Measurements from ENCODE around the gene PLGRKT. TPM values are rescaled to one million over a fixed set of nuclear protein-coding genes. Genes with fewer than 3 reads are reported as not detected.
"Not testable (repeated sequence)": the region's sequence is repeated elsewhere in the genome, so short reads cannot be mapped to it uniquely, and the experiment has no call there.

PLGRKT gene
- total RNA-seq, 1 experiment from 2014 or later = 53.1 TPM

DNA sequence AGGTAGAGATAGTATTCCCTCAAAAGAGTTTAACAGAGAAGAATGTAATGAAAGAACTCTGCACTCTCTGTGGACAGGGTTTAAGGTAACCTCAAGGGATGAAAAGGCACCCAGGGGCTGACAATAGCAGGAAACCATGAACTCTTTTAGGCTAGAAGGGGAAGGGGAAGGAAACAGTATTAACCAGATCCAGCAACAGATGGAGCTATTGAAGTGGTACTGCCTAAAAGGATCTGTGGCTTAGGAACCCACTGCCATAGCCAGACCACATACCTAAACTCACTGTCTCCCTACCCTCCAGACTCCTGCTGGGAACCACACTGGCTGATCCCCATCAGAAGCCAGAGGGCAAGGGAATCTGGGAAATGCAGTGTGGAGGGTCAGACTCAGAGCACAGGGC is 35.5 kb downstream of the PLGRKT start:
- no peaks in the 10 kb centered on the region for H4K20me1 ChIP-seq (ENCODE audit: insufficient read depth, low read depth, low read length)
- H3K9me3 ChIP-seq (ENCODE audit: low read length) = no peaks in the 10 kb centered on the region; the same call in 1 of the 2 replicates
- H3K4me2 ChIP-seq (ENCODE audit: low read depth, low read length, poor library complexity, severe bottlenecking) = no peak overlapping the region
- no peaks in the 10 kb centered on the region for H3K79me2 ChIP-seq (ENCODE audit: low read length)
- no peak for DNase-seq
- H3K9ac ChIP-seq (ENCODE audit: low read length) = no peak overlapping the region
- peaks cover 6% of the 10 kb centered on the region for H3K4me1 ChIP-seq (ENCODE audit: low read length)
- no peaks in the 10 kb centered on the region for H3K27me3 ChIP-seq (ENCODE audit: low read length)
- H3K27ac ChIP-seq (ENCODE audit: low read length) = no peak overlapping the region
- H3K9me2 ChIP-seq (replicated peaks; ENCODE audit: insufficient read depth, low read length) = no peaks in the 10 kb centered on the region
- H2AFZ ChIP-seq (ENCODE audit: low read length) = no peak overlapping the region
- H3K4me3 ChIP-seq (ENCODE audit: low read length) = no peak overlapping the region
- H3K36me3 ChIP-seq (ENCODE audit: insufficient read depth, low read length) = no peaks in the 10 kb centered on the region

DNA sequence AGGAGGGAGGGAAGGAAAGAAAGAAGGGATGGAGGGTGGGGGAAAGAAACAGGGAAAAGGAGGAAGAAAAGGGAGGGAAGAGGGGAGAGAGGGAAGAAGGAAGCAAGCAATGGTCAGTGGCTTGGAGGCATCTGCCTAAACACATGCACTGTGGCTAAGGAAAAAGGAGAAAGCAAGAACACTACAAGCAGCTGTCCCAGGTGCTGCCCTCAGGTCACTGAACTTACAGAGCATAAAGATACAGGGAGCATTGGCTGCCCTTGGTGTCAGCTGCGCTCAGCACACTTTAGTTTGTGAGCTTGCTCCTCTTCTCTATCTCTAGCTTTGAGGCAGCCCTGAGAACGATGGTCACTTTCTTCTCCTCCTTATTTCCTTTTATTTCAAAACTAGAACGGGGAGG is 40.2 kb downstream of the PLGRKT start:
- H4K20me1 ChIP-seq (ENCODE audit: insufficient read depth, low read depth, low read length); H3K4me2 ChIP-seq (ENCODE audit: low read depth, low read length, poor library complexity, severe bottlenecking); H3K9me3 ChIP-seq (ENCODE audit: low read length): not testable (repeated sequence)

DNA sequence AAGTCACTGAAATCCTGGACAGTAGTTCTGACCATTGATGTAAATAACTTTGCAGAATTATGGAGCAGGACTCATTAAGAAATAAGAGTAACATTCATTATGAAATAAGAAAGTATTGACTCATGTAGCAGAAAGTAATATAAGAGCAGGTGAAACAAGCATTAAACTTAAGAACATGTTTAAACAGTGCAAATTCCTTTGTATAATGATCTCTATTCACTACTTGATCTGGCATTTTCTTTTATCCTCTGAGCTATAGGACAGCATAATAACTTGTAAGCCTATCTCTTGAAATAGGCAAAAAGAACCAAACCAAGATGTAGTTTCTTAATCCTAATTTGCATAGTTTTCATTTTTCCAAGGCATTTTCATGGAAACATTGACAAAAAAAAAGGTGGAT is 42.3 kb downstream of the PLGRKT start:
- Histone ChIP-seq H3K79me2 (ENCODE audit: low read length) (no peaks in the 10 kb centered on the region), H2AFZ (ENCODE audit: low read length) (no peak overlapping the region), H3K9me3 (ENCODE audit: low read length) (no peaks in the 10 kb centered on the region), H3K4me3 (ENCODE audit: low read length) (no peak overlapping the region), H3K4me1 (ENCODE audit: low read length) (no peaks in the 10 kb centered on the region), H3K4me2 (ENCODE audit: low read depth, low read length, poor library complexity, severe bottlenecking) (no peak overlapping the region), H3K27me3 (ENCODE audit: low read length) (no peaks in the 10 kb centered on the region), H3K27ac (ENCODE audit: low read length) (no peak overlapping the region), H4K20me1 (ENCODE audit: insufficient read depth, low read depth, low read length) (no peaks in the 10 kb centered on the region), H3K36me3 (ENCODE audit: insufficient read depth, low read length) (no peaks in the 10 kb centered on the region), H3K9me2 (replicated peaks; ENCODE audit: insufficient read depth, low read length) (no peaks in the 10 kb centered on the region), H3K9ac (ENCODE audit: low read length) (no peak overlapping the region)
- DNase-seq = no peak

More for the DNA sequence above, 40.2 kb downstream of the PLGRKT start:
- H2AFZ ChIP-seq (ENCODE audit: low read length); H3K9me2 ChIP-seq (replicated peaks; ENCODE audit: insufficient read depth, low read length); H3K4me3 ChIP-seq (ENCODE audit: low read length); H3K79me2 ChIP-seq (ENCODE audit: low read length); H3K27ac ChIP-seq (ENCODE audit: low read length); H3K36me3 ChIP-seq (ENCODE audit: insufficient read depth, low read length); H3K4me1 ChIP-seq (ENCODE audit: low read length); H3K27me3 ChIP-seq (ENCODE audit: low read length); DNase-seq; H3K9ac ChIP-seq (ENCODE audit: low read length): not testable (repeated sequence)

DNA sequence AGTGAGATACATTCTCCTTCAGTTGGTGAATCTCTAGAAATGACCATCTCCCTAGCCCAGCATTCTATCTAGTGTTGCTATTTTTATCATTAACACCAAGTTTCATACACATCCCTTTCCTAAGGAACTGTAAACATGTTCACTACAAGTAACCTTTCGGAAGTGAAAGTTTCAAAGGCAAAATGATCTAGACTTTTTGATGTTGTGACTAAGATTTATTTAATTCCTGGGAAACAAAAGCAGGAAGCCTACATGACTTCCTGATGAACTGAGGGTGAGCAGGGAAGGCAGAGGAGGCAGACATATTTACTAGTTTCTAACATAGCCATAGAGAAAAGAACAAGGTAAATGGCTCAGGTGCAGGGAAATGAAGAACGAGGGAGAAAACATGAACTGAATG is 43.7 kb downstream of the PLGRKT start:
- H3K9me2 ChIP-seq (replicated peaks; ENCODE audit: insufficient read depth, low read length); H3K9ac ChIP-seq (ENCODE audit: low read length); H3K4me2 ChIP-seq (ENCODE audit: low read depth, low read length, poor library complexity, severe bottlenecking); H4K20me1 ChIP-seq (ENCODE audit: insufficient read depth, low read depth, low read length); DNase-seq; H3K4me1 ChIP-seq (ENCODE audit: low read length); H3K27ac ChIP-seq (ENCODE audit: low read length); H3K4me3 ChIP-seq (ENCODE audit: low read length); H3K79me2 ChIP-seq (ENCODE audit: low read length); H3K27me3 ChIP-seq (ENCODE audit: low read length); H3K36me3 ChIP-seq (ENCODE audit: insufficient read depth, low read length); H2AFZ ChIP-seq (ENCODE audit: low read length); H3K9me3 ChIP-seq (ENCODE audit: low read length): not testable (repeated sequence)

DNA sequence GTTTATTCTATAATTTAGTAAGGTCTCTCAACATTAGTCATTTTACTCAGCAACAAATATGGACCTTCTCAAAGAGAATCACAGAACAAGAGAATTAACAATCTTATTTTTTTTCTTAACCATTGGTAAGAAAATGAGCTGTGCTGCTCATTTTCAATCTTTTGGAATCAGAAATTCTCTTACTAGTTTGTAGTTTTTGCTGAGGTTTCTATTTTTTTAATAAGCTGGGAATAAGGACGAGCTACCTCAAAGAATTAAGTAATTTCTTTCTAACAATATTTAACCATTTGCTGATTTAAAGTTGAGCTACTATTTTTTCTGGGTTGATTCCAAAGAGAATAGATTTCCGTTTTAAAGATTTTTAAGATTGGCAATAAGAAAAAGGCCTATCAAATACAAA is 44.2 kb downstream of the PLGRKT start:
- Histone ChIP-seq H3K27ac (ENCODE audit: low read length) (no peak overlapping the region), H3K27me3 (ENCODE audit: low read length) (no peaks in the 10 kb centered on the region), H3K36me3 (ENCODE audit: insufficient read depth, low read length) (no peaks in the 10 kb centered on the region), H3K79me2 (ENCODE audit: low read length) (no peaks in the 10 kb centered on the region), H3K9ac (ENCODE audit: low read length) (no peak overlapping the region), H3K4me1 (ENCODE audit: low read length) (no peaks in the 10 kb centered on the region), H4K20me1 (ENCODE audit: insufficient read depth, low read depth, low read length) (no peaks in the 10 kb centered on the region), H3K4me3 (ENCODE audit: low read length) (no peak overlapping the region), H3K9me2 (replicated peaks; ENCODE audit: insufficient read depth, low read length) (no peaks in the 10 kb centered on the region), H3K4me2 (ENCODE audit: low read depth, low read length, poor library complexity, severe bottlenecking) (no peak overlapping the region), H3K9me3 (ENCODE audit: low read length) (no peaks in the 10 kb centered on the region), H2AFZ (ENCODE audit: low read length) (no peak overlapping the region)
- DNase-seq = no peak

DNA sequence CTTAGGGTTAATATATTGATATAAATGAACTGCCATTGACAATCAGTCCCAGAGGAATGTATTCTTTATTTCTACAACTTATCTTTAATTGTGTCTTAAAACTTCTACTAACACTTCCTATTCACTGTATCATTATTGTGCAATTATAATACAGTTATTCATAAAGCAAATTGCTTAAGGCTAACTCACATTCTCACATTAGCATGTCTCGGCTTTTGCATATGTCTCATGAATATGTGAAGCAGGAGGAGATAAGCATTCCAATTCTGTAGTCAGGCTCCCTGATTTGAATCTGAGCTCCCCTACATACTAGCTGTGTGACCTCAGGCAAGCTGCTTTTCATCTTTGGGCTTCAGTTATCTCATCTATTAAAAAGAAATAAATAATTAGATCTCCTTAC is 45.4 kb downstream of the PLGRKT start:
- Histone ChIP-seq H3K4me1 (ENCODE audit: low read length) (no peaks in the 10 kb centered on the region; the same call in 1 of the 2 replicates), H3K4me3 (ENCODE audit: low read length) (no peak overlapping the region), H3K9ac (ENCODE audit: low read length) (no peak overlapping the region), H3K9me3 (ENCODE audit: low read length) (no peaks in the 10 kb centered on the region), H2AFZ (ENCODE audit: low read length) (no peak overlapping the region), H3K36me3 (ENCODE audit: insufficient read depth, low read length) (no peaks in the 10 kb centered on the region), H3K4me2 (ENCODE audit: low read depth, low read length, poor library complexity, severe bottlenecking) (no peak overlapping the region), H3K9me2 (replicated peaks; ENCODE audit: insufficient read depth, low read length) (no peaks in the 10 kb centered on the region), H3K79me2 (ENCODE audit: low read length) (no peaks in the 10 kb centered on the region), H3K27me3 (ENCODE audit: low read length) (no peaks in the 10 kb centered on the region), H3K27ac (ENCODE audit: low read length) (no peak overlapping the region), H4K20me1 (ENCODE audit: insufficient read depth, low read depth, low read length) (no peaks in the 10 kb centered on the region)
- no peak for DNase-seq

DNA sequence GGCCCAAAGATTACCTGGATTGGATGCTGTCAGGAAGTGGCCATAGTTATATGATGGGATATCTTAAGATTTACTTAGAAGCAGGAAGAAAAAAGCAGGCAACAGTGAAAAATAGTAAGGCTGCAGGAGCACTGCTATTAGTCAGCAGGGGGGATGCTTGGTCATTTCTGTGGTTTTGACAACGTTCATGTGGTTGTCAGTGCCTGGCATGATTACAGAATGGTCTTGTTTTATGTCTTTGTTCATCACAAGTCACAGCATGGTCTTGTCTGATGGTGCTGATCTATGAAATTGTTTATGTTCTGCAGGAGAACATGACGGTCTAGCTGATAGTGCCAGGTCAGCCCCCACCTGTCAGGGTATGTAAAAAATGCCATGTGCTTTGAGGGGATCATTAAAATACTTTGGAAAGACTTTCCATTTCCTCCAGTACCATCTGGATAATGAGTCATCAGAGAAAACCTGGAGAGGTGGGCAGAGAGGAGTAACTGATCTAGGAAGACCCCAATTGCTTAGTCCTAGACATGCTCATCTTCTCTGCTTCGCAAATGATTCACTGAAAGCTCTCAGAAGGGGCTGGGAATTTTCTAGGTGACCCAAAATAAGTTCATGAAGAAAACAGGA is 48.5 kb downstream of the PLGRKT start:
- no peak overlapping the region for H3K9ac ChIP-seq (ENCODE audit: low read length)
- H3K36me3 ChIP-seq (ENCODE audit: insufficient read depth, low read length) = no peaks in the 10 kb centered on the region
- H4K20me1 ChIP-seq (ENCODE audit: insufficient read depth, low read depth, low read length) = no peaks in the 10 kb centered on the region
- H3K9me3 ChIP-seq (ENCODE audit: low read length) = no peaks in the 10 kb centered on the region
- DNase-seq = no peak
- H3K27ac ChIP-seq (ENCODE audit: low read length) = no peak overlapping the region
- H3K4me2 ChIP-seq (ENCODE audit: low read depth, low read length, poor library complexity, severe bottlenecking) = no peak overlapping the region
- H3K27me3 ChIP-seq (ENCODE audit: low read length) = no peaks in the 10 kb centered on the region
- H3K79me2 ChIP-seq (ENCODE audit: low read length) = no peaks in the 10 kb centered on the region
- no peaks in the 10 kb centered on the region for H3K9me2 ChIP-seq (replicated peaks; ENCODE audit: insufficient read depth, low read length)
- H2AFZ ChIP-seq (ENCODE audit: low read length) = no peak overlapping the region
- H3K4me1 ChIP-seq (ENCODE audit: low read length) = peaks cover 12% of the 10 kb centered on the region
- no peak overlapping the region for H3K4me3 ChIP-seq (ENCODE audit: low read length)

DNA sequence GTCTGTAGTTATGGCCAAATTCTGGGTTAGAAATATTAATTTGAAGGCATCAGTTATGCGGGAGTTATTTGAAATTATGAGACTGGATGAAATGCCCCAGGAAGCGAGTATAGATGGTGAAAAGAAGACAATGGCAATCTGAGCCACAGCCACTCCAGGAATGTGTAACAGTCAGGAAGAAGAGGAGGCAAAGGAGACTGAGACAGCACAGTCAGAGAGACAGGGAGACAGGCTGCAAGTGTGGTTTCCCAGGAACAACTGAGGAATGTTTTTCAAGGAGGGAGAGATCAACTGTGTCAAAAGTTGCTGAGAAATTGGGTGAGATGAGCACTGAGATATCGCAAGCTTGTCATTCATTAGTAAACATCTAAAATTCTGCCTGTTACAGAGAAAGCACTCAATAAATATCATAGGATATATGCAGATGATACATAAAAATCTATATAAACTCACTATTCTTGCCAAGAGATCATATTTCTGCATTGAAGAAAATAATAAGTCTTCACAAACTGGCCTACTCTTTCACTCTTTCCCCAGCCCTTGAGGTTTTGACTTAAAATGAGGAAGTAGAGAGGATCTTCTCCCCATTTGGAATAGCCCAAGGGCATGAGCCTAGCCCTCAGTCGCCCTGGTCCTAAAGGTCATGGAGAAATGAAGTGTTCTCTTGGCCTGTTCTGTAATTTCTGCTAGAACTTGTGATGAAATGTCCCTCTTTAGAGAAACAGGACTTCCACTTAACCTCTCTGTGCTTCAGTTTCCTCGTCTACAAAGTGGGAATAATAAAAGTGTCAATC is 49.5 kb downstream of the PLGRKT start:
- Histone ChIP-seq H3K27me3 (ENCODE audit: low read length) (no peaks in the 10 kb centered on the region), H3K36me3 (ENCODE audit: insufficient read depth, low read length) (no peaks in the 10 kb centered on the region)

More for the DNA sequence above, 49.5 kb downstream of the PLGRKT start:
- DNase-seq = no peak
- Histone ChIP-seq H3K4me2 (ENCODE audit: low read depth, low read length, poor library complexity, severe bottlenecking) (no peak overlapping the region), H3K9me3 (ENCODE audit: low read length) (no peaks in the 10 kb centered on the region), H2AFZ (ENCODE audit: low read length) (no peak overlapping the region), H4K20me1 (ENCODE audit: insufficient read depth, low read depth, low read length) (no peaks in the 10 kb centered on the region), H3K9ac (ENCODE audit: low read length) (no peak overlapping the region), H3K9me2 (replicated peaks; ENCODE audit: insufficient read depth, low read length) (no peaks in the 10 kb centered on the region), H3K79me2 (ENCODE audit: low read length) (no peaks in the 10 kb centered on the region), H3K27ac (ENCODE audit: low read length) (no peak overlapping the region), H3K4me3 (ENCODE audit: low read length) (no peak overlapping the region), H3K4me1 (ENCODE audit: low read length) (peaks cover 12% of the 10 kb centered on the region)
